K562 (cell line): ENCODE results near the gene RIN3. TPM values are rescaled to one million over a fixed set of nuclear protein-coding genes. Genes with fewer than 3 reads are reported as not detected.

Source experiments
- ATAC-seq: fragments of 200-7000 bp; cut with Tn5 transposase; 3 replicates; pipeline ENCODE4 v1.9.1; 2020; ENCODE audit warnings: moderate library complexity
- BruUV-seq: library from RNA; stranded (reverse); fragments of 400-500 nt; replicated peaks from 2 replicates; lab custom pipeline; 2021; lab: Mats Ljungman, UMichigan
- CTCF ChIA-PET: fragments of 300-600 bp; formaldehyde crosslinking; extraction: SDS; loops from one replicate; lab custom pipeline; 2021; ENCODE audit warnings: low intra/inter-chr PET ratio; lab: Yijun Ruan, JAX
- POLR2A ChIA-PET: fragments of 300-600, 350-650 bp; sonication (Branson Sonifier 250); formaldehyde crosslinking; extraction: SDS; loops from one replicate; lab custom pipeline; 2021; ENCODE audit warnings: antibody characterized with exemption, inconsistent platforms; lab: Yijun Ruan, JAX
- DNase-seq, 4 experiments: peaks; one replicate each; pipeline versions ENCODE4 v3.0.0 to v3.0.0-alpha.2; 2011 to 2018; ENCODE audit warnings: low spot score in 3 of 4, mixed read lengths in 3 of 4; ENCODE audit errors: extremely low read depth in 1 of 4
- FAIRE-seq: peaks from 2 replicates; lab custom pipeline; 2011; peaks lifted over from hg19 to GRCh38; lab: Jason Lieb, UNC
- H2AFZ ChIP-seq: 2 replicates; pipeline ENCODE4 v1.6.0; 2011; ENCODE audit warnings: low read depth, low read length, control low read depth, inconsistent platforms
- H3K27ac ChIP-seq: fragments of 200-600 bp; 3 replicates; pipeline ENCODE4 v1.8.0; 2011; ENCODE audit warnings: low read depth, mild to moderate bottlenecking, control low read depth, inconsistent platforms, low read length, moderate library complexity, mixed read lengths; ENCODE audit errors: extremely low read depth
- H3K27me3 ChIP-seq, 2 experiments: fragments of 300-600 bp in 1 of 2; 2 replicates in 1 of 2; 3 replicates in 1 of 2; pipeline versions ENCODE4 v1.6.0 to v1.8.0; 2011; ENCODE audit warnings: inconsistent platforms in 2 of 2, low read length in 2 of 2, mild to moderate bottlenecking in 1 of 2, mixed read lengths in 1 of 2, moderate library complexity in 1 of 2; ENCODE audit not compliant: control insufficient read depth in 2 of 2, insufficient read depth in 2 of 2
- H3K36me3 ChIP-seq: fragments of 300-600 bp; 3 replicates; pipeline ENCODE4 v1.8.0; 2011; ENCODE audit warnings: mild to moderate bottlenecking, low read length, inconsistent platforms; ENCODE audit not compliant: control insufficient read depth, insufficient read depth
- H3K4me1 ChIP-seq, 2 experiments: fragments of 200-600 bp in 1 of 2; replicated peaks in 1 of 2; 2 replicates in 1 of 2; 3 replicates in 1 of 2; pipeline versions ENCODE4 v1.5.1 to v1.8.0; 2011; ENCODE audit warnings: inconsistent platforms in 2 of 2, low read length in 2 of 2, mild to moderate bottlenecking in 1 of 2, mixed read lengths in 1 of 2, moderate library complexity in 1 of 2; ENCODE audit not compliant: control insufficient read depth in 2 of 2, insufficient read depth in 2 of 2
- H3K4me2 ChIP-seq: 2 replicates; pipeline ENCODE4 v1.6.1; 2011; ENCODE audit warnings: low read length, control low read depth, inconsistent platforms, mixed read lengths; ENCODE audit not compliant: insufficient read depth
- H3K4me3 ChIP-seq: fragments of 200-600 bp; sonication (generic), shearing (Covaris generic); 2 replicates; pipeline ENCODE4 v1.5.1; 2016; ENCODE audit warnings: control low read depth, inconsistent platforms
- H3K79me2 ChIP-seq: fragments of 200-600 bp; 3 replicates; pipeline ENCODE4 v1.8.0; 2011; ENCODE audit warnings: low read length, inconsistent platforms; ENCODE audit not compliant: control insufficient read depth, insufficient read depth
- H3K9ac ChIP-seq, 2 experiments: 2 replicates each; pipeline versions ENCODE4 v1.6.0 to v1.6.1; 2011; ENCODE audit warnings: low read depth in 2 of 2, low read length in 2 of 2, control low read depth in 1 of 2, inconsistent platforms in 1 of 2, mild to moderate bottlenecking in 1 of 2, mixed read lengths in 1 of 2; ENCODE audit not compliant: insufficient read depth in 1 of 2
- H3K9me1 ChIP-seq: one replicate; pipeline ENCODE4 v1.6.0; 2011; ENCODE audit warnings: inconsistent platforms, mild to moderate bottlenecking, low read length, moderate library complexity; ENCODE audit not compliant: control insufficient read depth, insufficient read depth
- H3K9me3 ChIP-seq: replicated peaks from 2 replicates; pipeline ENCODE4 v1.5.1; 2011; ENCODE audit warnings: low read depth, low read length, inconsistent platforms; ENCODE audit not compliant: control insufficient read depth, insufficient read depth
- H4K20me1 ChIP-seq: replicated peaks from 2 replicates; pipeline ENCODE4 v1.6.1; 2011; ENCODE audit warnings: low read length, inconsistent platforms, mixed read lengths; ENCODE audit not compliant: control insufficient read depth, insufficient read depth
- ELF1 ChIP-seq: fragments of 200-800 bp; sonication (Bioruptor generic); IDR thresholded peaks from 2 replicates; pipeline ENCODE4 v1.6.1; 2016; ENCODE audit warnings: missing genetic modification characterization, missing compliant biosample characterization
- FOXK1 ChIP-seq: sonication (generic); formaldehyde crosslinking; IDR thresholded peaks from 2 replicates; pipeline ENCODE4 v1.8.0; 2022; ENCODE audit warnings: missing genetic modification reagents, mild to moderate bottlenecking, borderline replicate concordance
- HEY1 ChIP-seq: fragments of 250-450 bp; sonication (Bioruptor Pico); IDR thresholded peaks from 2 replicates; pipeline ENCODE4 v1.5.0; 2020; ENCODE audit warnings: mild to moderate bottlenecking, moderate library complexity, borderline replicate concordance
- MCM2 ChIP-seq: fragments of 450-650 bp; IDR thresholded peaks from 2 replicates; pipeline ENCODE4 v1.6.1; 2017; ENCODE audit warnings: low read depth, mild to moderate bottlenecking
- NR0B1 ChIP-seq: fragments of 450-650 bp; IDR thresholded peaks from one replicate; pipeline ENCODE4 v1.6.1; 2018; ENCODE audit warnings: mild to moderate bottlenecking, moderate library complexity; ENCODE audit not compliant: partially characterized antibody
- RAD21 ChIP-seq, 2 experiments: fragments of 250-450 bp in 1 of 2; fragments of 450-650 bp in 1 of 2; sonication (Bioruptor Pico) in 1 of 2; formaldehyde crosslinking in 1 of 2; IDR thresholded peaks in 1 of 2; conservative IDR thresholded peaks in 1 of 2; 2 replicates each; pipeline versions ENCODE4 v1.4.0 to v1.8.0; 2020 to 2022; ENCODE audit warnings: mild to moderate bottlenecking in 2 of 2, moderate library complexity in 1 of 2
- RHOXF2B ChIP-seq: fragments of 250-450 bp; sonication (Bioruptor Pico); conservative IDR thresholded peaks from 2 replicates; pipeline ENCODE4 v1.5.1; 2021
- SIN3A ChIP-seq, 2 experiments: fragments of 150-350 bp in 1 of 2; IDR thresholded peaks; 2 replicates each; pipeline ENCODE4 v1.6.1; 2011 to 2016; ENCODE audit warnings: borderline replicate concordance in 2 of 2, low read depth in 2 of 2, low read length in 2 of 2, mild to moderate bottlenecking in 2 of 2, moderate library complexity in 2 of 2; ENCODE audit not compliant: control insufficient read depth in 1 of 2
- SIX5 ChIP-seq, 2 experiments: IDR thresholded peaks; 2 replicates each; pipeline ENCODE4 v1.6.1; 2011; ENCODE audit warnings: low read length in 2 of 2, borderline replicate concordance in 1 of 2, low read depth in 1 of 2, mild to moderate bottlenecking in 1 of 2, moderate library complexity in 1 of 2; ENCODE audit not compliant: insufficient read depth in 1 of 2
- SMAD4 ChIP-seq: fragments of 250-450 bp; sonication (Bioruptor Pico); conservative IDR thresholded peaks from 2 replicates; pipeline ENCODE4 v1.8.0; 2021; ENCODE audit warnings: inconsistent platforms, mild to moderate bottlenecking, moderate library complexity
- SOX6 ChIP-seq: fragments of 450-650 bp; IDR thresholded peaks from 2 replicates; pipeline ENCODE4 v1.6.1; 2014; ENCODE audit warnings: mild to moderate bottlenecking
- ZBTB1 ChIP-seq: sonication (generic); formaldehyde crosslinking; IDR thresholded peaks from 2 replicates; pipeline ENCODE4 v1.8.1; 2023; ENCODE audit warnings: missing genetic modification reagents, low read depth, mild to moderate bottlenecking, borderline replicate concordance
- ZNF764 ChIP-seq: fragments of 250-450 bp; sonication (Bioruptor Pico); IDR thresholded peaks from 2 replicates; pipeline ENCODE4 v1.4.0; 2020; ENCODE audit warnings: low read depth, mild to moderate bottlenecking, moderate library complexity
- ZSCAN32 ChIP-seq: fragments of 450-650 bp; formaldehyde crosslinking; IDR thresholded peaks from 2 replicates; pipeline ENCODE4 v1.4.0; 2020; ENCODE audit warnings: mild to moderate bottlenecking, moderate library complexity
- ZZZ3 ChIP-seq: fragments of 450-650 bp; IDR thresholded peaks from 2 replicates; pipeline ENCODE4 v1.6.1; 2016; ENCODE audit warnings: antibody characterized with exemption, mild to moderate bottlenecking, moderate library complexity
- WGBS: fragments of 100-300 bp; shearing (Covaris generic); methylation state at CpG from one replicate; pipeline ENCODE4 v1.1.6; 2016; ENCODE audit warnings: low coverage, mixed read lengths; ENCODE audit not compliant: insufficient coverage; ENCODE audit errors: missing lambda C conversion rate; 5-methylcytosine and 5-hydroxymethylcytosine counted together
- in situ Hi-C: fragments of 300-500 bp; cut with MboI; formaldehyde crosslinking; loops from 4 replicates; pipeline ENCODE4 v1.15.0; 2018; ENCODE audit warnings: inconsistent platforms, mixed read lengths
- intact Hi-C: fragments of 100-400 bp; cut with micrococcal nuclease; formaldehyde crosslinking; loops from 2 replicates; pipeline ENCODE4 v1.14.2; 2022
- polyA plus RNA-seq, 8 experiments: library from polyadenylated mRNA; depleted of rRNA in 4 of 8; stranded (reverse) in 5 of 8; unstranded in 3 of 8; fragments of >200 nt; fragmentation: Nextera tagmentation in 2 of 8; fragmentation: Illumina TruSeq in 1 of 8; extraction: Ambion mirVana in 2 of 8; extraction: Trizol in 1 of 8; gene quantifications; 2 replicates each; pipeline versions ENCODE4 v1.2.1 to v1.2.3, GENCODE V29; 2011 to 2014; ENCODE audit warnings: inconsistent platforms in 1 of 8, missing spikeins in 1 of 8
- total RNA-seq, 7 experiments: library from RNA; depleted of rRNA in 6 of 7; stranded (reverse); fragments of >200 nt in 6 of 7; fragmentation: Illumina TruSeq in 2 of 7; extraction: Trizol in 2 of 7; gene quantifications; 2 replicates each; pipeline versions ENCODE4 v1.2.1 to v1.2.3, GENCODE V29; 2011 to 2021; ENCODE audit warnings: low replicate concordance in 1 of 7

The RIN3 gene
- total and polyA plus RNA-seq, 9 of the 15 experiments (the other 6 are each of a cell fraction or from before 2014, with no cell fraction given) = 0.01 to 0.49 (median 0.08) TPM; not detected in 5

GRCh38 chr14:92544051-92544720 lies 30.6 kb downstream of the RIN3 start:
- Histone ChIP-seq H3K27me3 (peaks cover 0 to 15% of the 10 kb centered on the region in 2 experiments; a peak in 1 of 5 replicates), H3K36me3 (no peaks in the 10 kb centered on the region), H4K20me1 (no peaks in the 10 kb centered on the region), H3K4me1 (no peaks in the 10 kb centered on the region), H3K9me1 (no peaks in the 10 kb centered on the region), H3K27ac (no peak overlapping the region), H3K9me3 (no peaks in the 10 kb centered on the region), H3K4me3 (no peak overlapping the region), H2AFZ (no peak overlapping the region)
- ChIA-PET POLR2A (interaction anchor here (0.6 kb wide), 1 partner anchor 612 kb away, joined by 4 read pairs; no protein-coding TSS in a partner anchor), CTCF (no interaction called here)
- 11% methylated on average over 4 of the region's 6 CpGs for WGBS
- no peak for FAIRE-seq
- intact Hi-C loops (no loop called here), in situ Hi-C loops (no loop called here)
- DNase-seq = no peak
- no TSS peak for BruUV-seq
- TF ChIP-seq ZBTB1 (CRISPR knock-in tag) (no peak), SOX6 (no peak), SIX5 (IDR thresholded peaks at IDR 0.05; ENCODE audit: borderline replicate concordance in 1 of 2, insufficient read depth in 1 of 2, low read depth in 1 of 2, low read length in 2 of 2) (no peak), MCM2 (no peak), ZSCAN32 (CRISPR knock-in tag) (no peak), SIN3A (IDR thresholded peaks at IDR 0.05; ENCODE audit: borderline replicate concordance in 2 of 2, control insufficient read depth in 1 of 2, low read depth in 2 of 2, low read length in 2 of 2) (no peak), SMAD4 (no peak), RHOXF2B (CRISPR knock-in tag) (no peak), ZNF764 (no peak), FOXK1 (CRISPR knock-in tag) (no peak), HEY1 (CRISPR knock-in tag) (no peak), ELF1 (tag) (no peak), RAD21 (CRISPR knock-in tag; conservative IDR thresholded peaks at IDR 0.05 in 1 of 2, IDR thresholded peaks at IDR 0.05 in 1 of 2) (no peak), NR0B1 (no peak), ZZZ3 (no peak)
- TF ChIP-seq, all 486 proteins: peak for 0
- no peaks in the 10 kb centered on the region for H3K79me2 ChIP-seq
- ATAC-seq = no peak
- no peak overlapping the region for H3K4me2 ChIP-seq
- H3K9ac ChIP-seq = no peak overlapping the region
